Hepatocyte (in vitro differentiated cells): ENCODE results near the gene SEMA5A. TPM values are rescaled to one million over a fixed set of nuclear protein-coding genes. Genes with fewer than 3 reads are reported as not detected.

Experiments
- DNase-seq: peaks from one replicate; pipeline ENCODE4 v3.0.0-alpha.2; 2016; ENCODE audit warnings: low spot score
- H2AFZ ChIP-seq: fragments of 200-600 bp; sonication (generic); 2 replicates; pipeline ENCODE4 v1.6.0; 2016; ENCODE audit warnings: antibody characterized with exemption, mild to moderate bottlenecking
- H3K27ac ChIP-seq: fragments of 200-600 bp; sonication (generic); 2 replicates; pipeline ENCODE4 v1.5.1; 2016; ENCODE audit warnings: mild to moderate bottlenecking
- H3K27me3 ChIP-seq: fragments of 200-600 bp; sonication (generic); 2 replicates; pipeline ENCODE4 v1.6.1; 2016
- H3K36me3 ChIP-seq: fragments of 200-600 bp; sonication (generic); replicated peaks from 2 replicates; pipeline ENCODE4 v1.5.1; 2016; ENCODE audit warnings: low read depth; ENCODE audit not compliant: insufficient read depth
- H3K4me1 ChIP-seq: fragments of 200-600 bp; sonication (generic); 2 replicates; pipeline ENCODE4 v1.5.1; 2016; ENCODE audit warnings: mild to moderate bottlenecking, moderate library complexity; ENCODE audit not compliant: insufficient read depth
- H3K4me2 ChIP-seq: fragments of 200-600 bp; sonication (generic); 2 replicates; pipeline ENCODE4 v1.6.0; 2016
- H3K4me3 ChIP-seq: fragments of 200-600 bp; sonication (generic); 2 replicates; pipeline ENCODE4 v1.5.1; 2016; ENCODE audit warnings: mild to moderate bottlenecking
- H3K79me2 ChIP-seq: fragments of 200-600 bp; sonication (generic); 2 replicates; pipeline ENCODE4 v1.6.0; 2017; ENCODE audit warnings: mild to moderate bottlenecking
- H3K9me2 ChIP-seq: fragments of 200-600 bp; sonication (generic); replicated peaks from 2 replicates; pipeline ENCODE4 v1.6.0; 2017; ENCODE audit warnings: mild to moderate bottlenecking; ENCODE audit not compliant: insufficient read depth
- H3K9me3 ChIP-seq: fragments of 200-600 bp; sonication (generic); 2 replicates; pipeline ENCODE4 v1.5.1; 2016; ENCODE audit warnings: low read depth, mild to moderate bottlenecking
- H4K20me1 ChIP-seq: fragments of 200-600 bp; sonication (generic); 2 replicates; pipeline ENCODE4 v1.6.0; 2016; ENCODE audit warnings: mild to moderate bottlenecking; ENCODE audit not compliant: insufficient read depth, poor library complexity, severe bottlenecking
- EZH2 ChIP-seq: fragments of 200-600 bp; sonication (generic); IDR thresholded peaks from 2 replicates; pipeline ENCODE4 v1.6.1; 2016; ENCODE audit warnings: antibody characterized with exemption, mild to moderate bottlenecking, borderline replicate concordance
- EZH2phosphoT487 ChIP-seq: fragments of 200-600 bp; sonication (generic); IDR thresholded peaks from one replicate; pipeline ENCODE4 v1.6.1; 2018; ENCODE audit warnings: antibody characterized with exemption, mild to moderate bottlenecking, low read depth, moderate library complexity; ENCODE audit not compliant: unreplicated experiment, severe bottlenecking
- WGBS: methylation state at CpG from one replicate; pipeline ENCODE4 v1.1.6; 2016; ENCODE audit warnings: low lambda C conversion rate; ENCODE audit errors: missing lambda C conversion rate; 5-methylcytosine and 5-hydroxymethylcytosine counted together
- polyA plus RNA-seq: library from polyadenylated mRNA; unstranded; fragments of >200 nt; fragmentation: Nextera tagmentation; extraction: Ambion mirVana; gene quantifications from 2 replicates; pipeline ENCODE4 v1.2.1, GENCODE V29; 2016
- total RNA-seq: library from RNA; depleted of rRNA; stranded (reverse); fragments of >200 nt; gene quantifications from 2 replicates; pipeline ENCODE4 v1.2.3, GENCODE V29; 2014
- TF ChIP-seq, protein P1 (sequence below): fragments of 200-600 bp; sonication (generic); IDR thresholded peaks from 2 replicates; pipeline ENCODE4 v1.5.1; 2016; ENCODE audit warnings: antibody characterized with exemption, mild to moderate bottlenecking; ENCODE audit not compliant: poor library complexity

Gene SEMA5A
- total and polyA plus RNA-seq, 2 experiments from 2014 or later, result 10.7 to 21.7 TPM

DNA sequence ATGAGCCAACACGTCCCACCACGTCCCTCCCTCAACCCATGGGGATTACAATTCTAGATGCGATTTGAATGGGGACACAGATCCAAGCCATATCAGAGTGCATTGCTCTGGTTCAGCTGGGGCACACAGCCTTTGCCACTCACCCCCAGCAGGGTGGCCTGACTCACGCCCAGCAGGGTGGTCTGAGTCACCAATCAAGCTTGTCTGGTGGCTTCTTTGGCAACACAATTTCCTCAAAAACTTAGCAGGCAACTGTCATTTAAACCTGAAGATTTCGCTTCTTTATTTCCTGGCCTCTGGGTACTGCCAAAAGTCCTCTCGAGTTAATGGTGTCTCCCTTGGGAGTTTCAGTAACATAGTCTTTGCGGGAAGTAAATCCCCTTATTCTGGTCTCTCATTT, 16.3 kb upstream of the SEMA5A start:
- Histone ChIP-seq H3K27me3 (no peaks in the 10 kb centered on the region), H3K4me3 (no peak overlapping the region), H3K36me3 (no peaks in the 10 kb centered on the region), H4K20me1 (no peaks in the 10 kb centered on the region), H3K79me2 (no peaks in the 10 kb centered on the region), H3K9me3 (no peaks in the 10 kb centered on the region), H3K9me2 (no peaks in the 10 kb centered on the region), H2AFZ (no peak overlapping the region), H3K27ac (no peak overlapping the region), H3K4me1 (no peaks in the 10 kb centered on the region), H3K4me2 (no peak overlapping the region)
- no peak for DNase-seq
- TF ChIP-seq EZH2 (no peak), EZH2phosphoT487 (no peak)
- TF ChIP-seq, protein P1, sequence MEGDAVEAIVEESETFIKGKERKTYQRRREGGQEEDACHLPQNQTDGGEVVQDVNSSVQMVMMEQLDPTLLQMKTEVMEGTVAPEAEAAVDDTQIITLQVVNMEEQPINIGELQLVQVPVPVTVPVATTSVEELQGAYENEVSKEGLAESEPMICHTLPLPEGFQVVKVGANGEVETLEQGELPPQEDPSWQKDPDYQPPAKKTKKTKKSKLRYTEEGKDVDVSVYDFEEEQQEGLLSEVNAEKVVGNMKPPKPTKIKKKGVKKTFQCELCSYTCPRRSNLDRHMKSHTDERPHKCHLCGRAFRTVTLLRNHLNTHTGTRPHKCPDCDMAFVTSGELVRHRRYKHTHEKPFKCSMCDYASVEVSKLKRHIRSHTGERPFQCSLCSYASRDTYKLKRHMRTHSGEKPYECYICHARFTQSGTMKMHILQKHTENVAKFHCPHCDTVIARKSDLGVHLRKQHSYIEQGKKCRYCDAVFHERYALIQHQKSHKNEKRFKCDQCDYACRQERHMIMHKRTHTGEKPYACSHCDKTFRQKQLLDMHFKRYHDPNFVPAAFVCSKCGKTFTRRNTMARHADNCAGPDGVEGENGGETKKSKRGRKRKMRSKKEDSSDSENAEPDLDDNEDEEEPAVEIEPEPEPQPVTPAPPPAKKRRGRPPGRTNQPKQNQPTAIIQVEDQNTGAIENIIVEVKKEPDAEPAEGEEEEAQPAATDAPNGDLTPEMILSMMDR, result no peak
- WGBS, result 84% methylated on average over 7 of the region's 7 CpGs

DNA sequence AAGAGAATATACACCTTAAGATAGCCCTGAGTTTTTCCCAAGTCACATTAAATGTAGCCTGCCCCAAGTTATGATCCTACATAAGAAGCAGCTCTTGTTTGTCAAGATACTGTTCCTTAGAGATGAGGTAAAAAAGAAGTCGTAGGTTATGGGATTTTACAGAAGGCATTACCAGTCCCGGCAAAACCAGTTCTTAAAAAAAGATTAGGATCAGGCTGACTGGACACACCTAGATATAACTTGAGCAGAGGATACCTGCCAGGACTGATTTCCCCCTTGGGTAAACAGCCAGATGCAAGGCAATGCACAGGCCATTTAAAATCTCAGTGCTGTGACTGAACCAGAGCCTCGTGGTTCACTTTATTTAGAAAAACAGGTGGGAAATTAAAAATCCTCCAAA, 14.1 kb upstream of the SEMA5A start:
- H3K4me3 ChIP-seq, result no peak overlapping the region
- H3K4me1 ChIP-seq, result no peaks in the 10 kb centered on the region
- H4K20me1 ChIP-seq, result no peaks in the 10 kb centered on the region
- no peak for DNase-seq
- no peaks in the 10 kb centered on the region for H3K9me3 ChIP-seq
- H3K36me3 ChIP-seq, result no peaks in the 10 kb centered on the region
- TF ChIP-seq EZH2phosphoT487 (no peak), EZH2 (no peak)
- TF ChIP-seq, protein P1, result no peak
- whole genome bisulfite sequencing, result 67% methylated on average over 3 of the region's 3 CpGs
- H3K27me3 ChIP-seq, result no peaks in the 10 kb centered on the region
- no peaks in the 10 kb centered on the region for H3K79me2 ChIP-seq
- no peak overlapping the region for H3K27ac ChIP-seq
- H3K4me2 ChIP-seq, result no peak overlapping the region
- no peaks in the 10 kb centered on the region for H3K9me2 ChIP-seq
- H2AFZ ChIP-seq, result no peak overlapping the region

DNA sequence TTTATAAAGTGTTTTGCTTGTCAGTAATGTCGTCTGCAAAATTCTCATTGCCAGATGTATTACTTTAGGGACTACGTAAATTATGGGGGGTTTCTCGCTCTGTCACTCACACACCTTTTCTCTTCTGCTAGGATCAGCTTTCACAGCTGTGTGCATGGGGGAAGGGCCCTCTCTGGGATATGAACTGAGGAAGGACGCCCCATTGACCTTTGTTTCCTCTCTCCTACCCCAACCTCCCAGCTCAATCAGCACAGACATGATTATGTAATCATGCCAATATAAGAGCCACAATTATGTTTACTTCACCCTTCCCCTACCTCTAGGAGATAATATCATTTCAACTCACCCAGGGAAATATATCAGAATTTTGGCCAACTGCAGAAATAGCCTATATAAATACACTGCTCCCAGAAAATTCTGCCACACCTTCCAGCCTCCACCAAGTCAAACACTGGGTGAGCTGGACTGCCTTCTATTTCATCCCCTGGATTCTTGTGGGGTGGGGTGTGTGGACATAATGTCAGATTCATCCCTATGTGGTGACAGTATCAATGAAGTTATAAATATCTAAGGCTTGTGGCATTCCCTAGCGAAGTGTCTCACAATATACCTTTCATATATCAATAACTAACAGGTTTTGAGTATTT, 12.6 kb upstream of the SEMA5A start:
- H3K79me2 ChIP-seq, result no peaks in the 10 kb centered on the region
- H3K4me1 ChIP-seq, result peaks cover 1% of the 10 kb centered on the region
- H3K27me3 ChIP-seq, result no peaks in the 10 kb centered on the region
- H3K27ac ChIP-seq, result peak overlapping the region; percentile 20
- H3K4me3 ChIP-seq, result no peak overlapping the region
- H3K9me2 ChIP-seq, result no peaks in the 10 kb centered on the region
- WGBS, result 77% methylated on average over 5 of the region's 5 CpGs
- H2AFZ ChIP-seq, result no peak overlapping the region
- no peak for DNase-seq
- H4K20me1 ChIP-seq, result no peaks in the 10 kb centered on the region
- no peak overlapping the region for H3K4me2 ChIP-seq
- H3K9me3 ChIP-seq, result no peaks in the 10 kb centered on the region
- TF ChIP-seq, protein P1, result no peak
- TF ChIP-seq EZH2phosphoT487 (no peak), EZH2 (no peak)
- H3K36me3 ChIP-seq, result no peaks in the 10 kb centered on the region
